ENCODE data around the gene WNT3.
"Not testable (repeated sequence)": the region's sequence is repeated elsewhere in the genome, so short reads cannot be mapped to it uniquely, and the experiment has no call there.

Gene WNT3

DNA sequence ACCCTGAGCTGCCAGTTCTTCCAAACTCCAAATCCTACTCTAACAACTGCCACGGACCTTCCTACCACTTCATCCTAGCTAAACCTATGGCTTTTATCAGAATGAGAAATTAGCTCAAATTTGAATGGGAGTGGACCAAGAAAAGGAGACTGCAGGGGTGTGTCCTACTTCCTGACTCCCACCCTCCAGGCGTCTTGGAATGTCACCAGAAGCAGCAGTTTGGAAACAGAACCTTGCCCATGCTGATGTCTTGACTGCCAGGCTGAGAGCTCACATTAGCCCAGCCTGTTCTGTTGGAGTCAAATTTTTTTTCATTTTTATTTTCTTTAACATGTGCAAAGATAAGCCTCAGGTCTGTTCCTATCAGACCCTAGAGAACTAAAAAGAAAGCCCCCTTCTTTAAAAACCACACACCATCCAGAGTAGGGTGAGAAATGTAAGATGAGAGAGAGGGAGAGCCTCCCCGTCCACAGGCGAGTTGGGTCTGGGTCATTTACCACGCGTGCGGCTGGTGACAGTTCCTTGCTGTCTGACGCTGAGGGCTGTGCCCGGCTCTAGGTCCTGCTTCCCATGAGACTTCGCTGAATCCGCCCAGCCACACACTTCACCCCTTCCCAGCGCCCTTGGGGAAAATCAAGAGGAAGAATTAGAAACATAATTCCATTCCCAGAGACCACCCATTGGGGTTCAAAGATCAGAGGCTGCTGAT is 54.3 kb downstream of the WNT3 start:
- DNase-seq = no peak

- no peak for DNase-seq
These were observed 55.1 kb downstream of the WNT3 start for GRCh38 chr17:46763416-46763815.

GRCh38 chr17:46759141-46759540 is 59.4 kb downstream of the WNT3 start:
- DNase-seq = no peak

DNA sequence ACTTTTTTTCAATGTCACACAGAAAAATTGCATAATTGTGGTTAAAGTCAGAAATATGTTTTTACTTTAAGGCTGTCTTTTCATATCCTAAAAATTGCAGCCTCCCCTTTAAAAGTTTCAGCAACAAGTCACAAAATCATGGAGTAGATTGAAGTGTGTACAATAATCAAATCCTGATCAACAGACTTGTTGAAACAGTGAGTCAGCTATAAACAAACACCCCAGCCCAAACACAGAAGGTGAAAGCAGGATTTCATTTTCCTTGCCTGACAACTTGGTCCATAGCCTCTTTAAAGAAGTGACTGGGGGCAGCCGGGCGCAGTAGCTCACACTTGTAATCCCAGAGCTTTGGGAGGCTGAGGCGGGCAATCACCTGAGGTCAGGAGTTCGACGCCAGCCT is 59.9 kb downstream of the WNT3 start:
- DNase-seq = no peak

DNA sequence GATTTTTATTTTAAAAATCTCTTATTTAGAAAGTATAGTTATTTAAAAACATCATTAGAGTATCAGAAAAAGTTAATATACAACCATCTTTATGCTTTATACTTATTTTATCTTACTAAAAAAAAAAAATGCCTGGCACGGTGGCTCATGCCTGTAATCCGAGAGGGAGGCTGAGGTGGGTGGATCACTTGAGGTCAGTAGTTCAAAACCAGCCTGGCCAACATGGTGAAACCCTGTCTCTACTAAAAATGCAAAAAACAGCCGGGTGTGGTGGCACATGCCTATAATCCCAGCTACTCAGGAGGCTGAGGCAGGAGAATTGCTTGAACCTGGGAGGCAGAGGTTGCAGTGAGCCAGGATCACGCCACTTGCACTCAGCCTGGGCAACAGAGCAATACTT is 60.9 kb downstream of the WNT3 start:
- DNase-seq = not testable (repeated sequence)

DNA sequence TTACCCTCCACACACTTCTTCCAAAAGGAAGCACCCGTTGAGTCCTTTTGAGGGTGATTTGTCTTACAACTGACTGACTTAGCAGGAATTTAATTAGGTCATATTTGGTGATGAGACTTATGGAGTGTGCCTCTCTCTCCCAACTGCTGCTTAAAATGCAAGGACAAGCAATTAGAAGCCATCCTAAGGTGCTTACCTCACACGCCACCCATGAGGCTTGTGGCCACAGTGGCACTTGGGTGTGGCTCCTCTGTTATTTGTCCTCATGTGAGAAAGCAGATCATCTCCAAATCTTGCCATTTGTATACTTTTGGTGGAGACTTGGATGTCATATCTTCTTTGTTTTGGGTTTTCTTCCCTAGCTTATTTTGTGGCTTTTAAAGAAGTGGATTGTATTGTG is 61.6 kb downstream of the WNT3 start:
- DNase-seq = no peak

- DNase-seq = no peak
These were observed 62.3 kb downstream of the WNT3 start for GRCh38 chr17:46756081-46756735.

GRCh38 chr17:46753776-46754175 is 64.7 kb downstream of the WNT3 start:
- no peak for DNase-seq

GRCh38 chr17:46751425-46751824 is 67.1 kb downstream of the WNT3 start:
- DNase-seq = no peak

- DNase-seq = no peak
These were observed 73.1 kb downstream of the WNT3 start for GRCh38 chr17:46745376-46745775.

DNA sequence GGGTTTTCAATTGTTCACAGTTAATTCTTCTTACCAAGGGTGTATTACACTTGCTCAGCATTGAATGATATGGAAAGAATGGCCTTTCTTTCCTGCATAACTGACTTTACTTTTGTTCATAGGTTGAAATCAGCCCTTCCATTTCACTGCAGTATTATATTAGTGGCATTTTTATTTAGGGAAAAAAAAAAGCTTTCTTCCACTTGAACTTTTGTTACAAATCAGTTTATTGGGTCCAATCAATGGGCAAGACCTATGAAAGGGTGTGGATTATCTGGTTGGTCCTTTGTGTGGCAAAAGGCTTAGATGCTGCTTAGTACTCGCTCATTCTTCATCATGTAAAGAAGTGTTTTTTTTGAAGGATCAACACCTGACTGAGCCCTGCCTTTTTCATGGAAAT is 74.1 kb downstream of the WNT3 start:
- DNase-seq = no peak

GRCh38 chr17:46742565-46743270 is 75.8 kb downstream of the WNT3 start:
- DNase-seq = no peak

DNA sequence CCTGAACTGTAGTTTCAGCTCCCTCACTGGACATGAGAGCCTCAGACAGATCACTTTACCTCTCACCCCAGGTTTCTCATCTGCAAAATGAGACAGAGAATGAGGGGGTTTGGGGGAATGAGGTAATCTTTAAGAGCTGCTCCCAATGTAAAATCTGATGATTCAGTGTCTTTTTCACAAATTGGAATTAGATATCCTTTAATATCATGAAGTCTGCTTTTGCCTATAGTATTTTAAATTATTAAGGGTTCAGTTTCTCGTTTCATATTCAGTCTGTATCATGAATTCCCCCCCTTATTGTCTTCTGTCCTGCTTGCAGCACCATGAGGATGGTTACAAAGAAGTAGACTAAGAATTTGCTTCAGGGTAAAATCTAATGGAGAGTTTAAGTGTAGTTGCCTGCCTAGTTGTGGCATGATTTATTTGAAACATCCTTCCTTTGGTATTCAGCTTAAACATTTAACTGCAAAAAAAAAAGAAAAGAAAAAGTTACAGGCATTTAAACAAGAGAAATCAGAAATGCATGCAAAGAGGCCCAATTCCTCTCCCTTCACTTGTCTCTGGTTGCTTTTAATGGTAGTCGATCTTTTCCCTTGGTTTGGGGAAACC is 77.3 kb downstream of the WNT3 start:
- DNase-seq = no peak

DNA sequence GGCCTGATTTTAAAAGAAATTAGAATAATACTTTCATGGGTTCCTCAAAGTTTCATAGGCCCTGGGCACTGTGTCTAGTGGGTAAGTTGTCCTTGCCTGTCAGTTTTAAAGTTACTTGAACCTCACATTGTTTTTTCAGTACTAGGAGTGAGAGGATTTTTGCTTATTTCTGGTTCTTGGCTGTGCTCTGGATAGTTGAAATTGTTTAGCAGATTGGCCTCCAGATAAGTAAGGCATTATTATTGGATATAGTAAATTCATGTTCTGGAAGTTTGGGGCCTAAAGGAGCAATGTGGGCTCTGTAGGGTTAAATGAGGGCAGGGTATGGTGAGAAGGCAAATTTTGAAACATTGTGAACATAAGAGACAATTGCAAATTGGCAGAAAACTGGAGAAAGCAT is 78.5 kb downstream of the WNT3 start:
- no peak for DNase-seq

- DNase-seq = no peak
These were observed 79.9 kb downstream of the WNT3 start for GRCh38 chr17:46738544-46738943.

- no peak for DNase-seq
These were observed 81.2 kb downstream of the WNT3 start for GRCh38 chr17:46737326-46737725.

DNA sequence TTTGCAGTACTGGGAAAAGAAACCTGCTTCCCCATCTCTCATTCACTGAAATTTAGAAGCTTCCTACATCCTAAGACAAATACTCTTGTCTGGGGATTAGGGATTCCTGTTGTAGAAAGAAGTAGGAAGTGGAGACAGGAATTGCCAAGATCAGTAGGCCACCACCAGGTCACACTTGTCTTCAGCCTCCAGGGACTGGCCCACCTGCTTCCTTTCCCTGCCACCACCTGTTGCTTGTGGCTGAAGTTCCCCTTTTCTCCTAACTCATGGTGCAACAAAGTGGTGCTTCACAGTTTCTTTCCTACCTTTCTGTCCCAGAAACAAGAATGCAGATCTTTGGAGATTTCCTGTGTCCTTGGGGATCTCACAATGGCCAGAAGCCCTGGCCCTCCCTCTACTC is 82.4 kb downstream of the WNT3 start:
- no peak for DNase-seq

DNA sequence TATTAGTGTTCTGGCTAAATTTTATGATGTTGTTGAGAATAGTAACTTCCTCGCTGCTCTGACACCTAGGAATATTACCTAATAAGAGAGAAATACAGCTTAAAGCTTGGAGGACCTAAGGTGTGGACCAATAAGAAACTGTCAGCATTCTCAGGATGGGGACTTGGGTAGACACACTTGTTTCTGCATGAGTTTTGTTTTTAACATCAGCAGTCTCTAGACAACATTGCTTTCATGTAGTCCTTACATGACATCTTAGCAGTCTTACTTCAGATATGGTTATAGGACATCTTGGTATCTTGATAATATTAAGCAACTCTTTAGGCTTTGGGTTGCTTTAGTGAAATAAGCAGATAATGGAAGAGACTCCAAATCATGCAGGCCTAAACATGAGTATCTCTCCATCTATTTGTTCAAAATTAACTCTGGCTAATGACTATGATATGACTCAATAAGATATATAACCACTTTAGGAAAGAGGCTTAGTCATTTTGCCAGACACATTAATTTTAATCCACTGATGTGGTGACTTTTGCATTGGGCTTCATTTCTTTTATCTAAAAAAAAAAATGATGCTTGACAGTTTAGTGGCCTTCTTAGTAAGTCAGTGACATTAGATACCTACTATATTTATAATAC is 84.5 kb downstream of the WNT3 start:
- DNase-seq = no peak

DNA sequence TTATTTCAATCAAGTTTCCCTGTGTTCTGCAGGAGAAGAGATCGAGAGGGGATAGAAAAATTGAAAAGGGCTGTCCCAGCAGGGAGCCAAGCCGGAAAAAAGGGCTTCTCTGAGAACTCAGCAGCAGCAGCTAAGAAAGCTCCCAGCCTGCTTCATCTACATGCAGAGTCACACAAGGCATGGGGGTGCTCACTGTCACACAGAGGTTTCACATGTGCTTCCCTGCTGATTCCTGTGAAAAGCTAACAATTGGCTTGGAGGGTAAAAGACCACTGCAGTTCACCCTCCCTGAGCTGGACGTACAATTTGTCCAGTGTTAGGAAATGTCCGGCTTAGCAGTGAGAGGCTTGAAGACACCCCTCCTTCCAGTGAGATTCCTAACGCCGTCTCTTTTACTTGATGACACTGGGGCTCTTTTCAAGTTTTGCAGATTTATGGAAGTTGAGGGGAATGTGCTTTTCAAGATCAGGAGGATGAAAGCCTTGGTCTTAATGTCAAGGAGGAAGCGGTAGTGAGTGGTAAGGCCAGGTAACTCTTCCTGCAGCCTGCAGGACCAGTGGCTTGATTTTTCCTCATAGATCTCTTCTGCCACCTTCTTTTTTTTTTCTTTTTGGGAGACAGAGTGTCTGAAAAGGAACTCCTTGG is 85.6 kb downstream of the WNT3 start:
- DNase-seq = no peak

DNA sequence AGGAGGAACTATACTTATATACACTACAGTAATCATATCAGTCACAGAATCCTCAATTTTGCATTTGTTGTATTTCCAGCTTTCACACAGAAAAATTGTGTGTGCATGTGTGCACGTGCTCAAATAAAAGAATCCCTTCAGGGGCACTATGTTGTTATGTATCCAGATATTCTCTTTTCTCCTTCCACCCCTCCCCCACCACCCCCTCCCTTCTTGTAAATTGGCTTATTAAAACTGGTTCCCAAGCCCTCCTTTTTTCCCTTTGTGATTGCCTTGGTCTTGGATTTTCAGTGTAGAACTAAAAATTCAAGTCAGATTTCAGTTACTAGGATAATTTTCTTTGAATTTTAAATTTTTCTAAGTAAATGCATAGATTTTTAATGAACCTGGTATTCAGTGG is 86.3 kb downstream of the WNT3 start:
- DNase-seq = no peak

GRCh38 chr17:46730679-46731078 is 87.8 kb downstream of the WNT3 start:
- no peak for DNase-seq

DNA sequence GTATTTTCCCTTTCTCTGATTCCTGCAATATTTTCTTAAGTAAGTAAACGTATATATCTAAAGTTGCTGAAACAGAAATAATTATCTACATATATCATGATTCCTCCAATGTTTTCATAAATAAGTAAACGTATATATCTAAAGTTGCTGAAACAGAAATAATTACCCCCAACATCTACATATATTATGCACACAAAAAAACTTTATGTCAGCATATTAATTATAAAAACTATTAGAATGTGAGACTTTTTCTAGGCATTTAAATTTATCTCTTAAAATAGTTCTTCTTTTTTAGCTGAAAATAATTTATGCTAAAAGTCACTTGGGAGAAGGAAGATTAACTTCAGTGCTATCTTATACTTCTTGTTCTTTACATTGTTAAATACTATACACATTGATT is 88.5 kb downstream of the WNT3 start:
- DNase-seq = no peak

Measured in NCI-H1417 treated with DMSO at 0.1 percent for 48 hours (cell line).